Measurements from ENCODE around the gene TNFAIP8L1. TPM values are rescaled to one million over a fixed set of nuclear protein-coding genes. Genes with fewer than 3 reads are reported as not detected.
"Not testable (repeated sequence)": the region's sequence is repeated elsewhere in the genome, so short reads cannot be mapped to it uniquely, and the experiment has no call there.

The TNFAIP8L1 gene
- total RNA-seq, 1 donor from 2014 or later = 24.5 TPM

- ATAC-seq (no peak), DNase-seq (ENCODE audit: low spot score) (no peak)
Measured at GRCh38 chr19:4675346-4675745, 36.0 kb downstream of the TNFAIP8L1 start.

DNA sequence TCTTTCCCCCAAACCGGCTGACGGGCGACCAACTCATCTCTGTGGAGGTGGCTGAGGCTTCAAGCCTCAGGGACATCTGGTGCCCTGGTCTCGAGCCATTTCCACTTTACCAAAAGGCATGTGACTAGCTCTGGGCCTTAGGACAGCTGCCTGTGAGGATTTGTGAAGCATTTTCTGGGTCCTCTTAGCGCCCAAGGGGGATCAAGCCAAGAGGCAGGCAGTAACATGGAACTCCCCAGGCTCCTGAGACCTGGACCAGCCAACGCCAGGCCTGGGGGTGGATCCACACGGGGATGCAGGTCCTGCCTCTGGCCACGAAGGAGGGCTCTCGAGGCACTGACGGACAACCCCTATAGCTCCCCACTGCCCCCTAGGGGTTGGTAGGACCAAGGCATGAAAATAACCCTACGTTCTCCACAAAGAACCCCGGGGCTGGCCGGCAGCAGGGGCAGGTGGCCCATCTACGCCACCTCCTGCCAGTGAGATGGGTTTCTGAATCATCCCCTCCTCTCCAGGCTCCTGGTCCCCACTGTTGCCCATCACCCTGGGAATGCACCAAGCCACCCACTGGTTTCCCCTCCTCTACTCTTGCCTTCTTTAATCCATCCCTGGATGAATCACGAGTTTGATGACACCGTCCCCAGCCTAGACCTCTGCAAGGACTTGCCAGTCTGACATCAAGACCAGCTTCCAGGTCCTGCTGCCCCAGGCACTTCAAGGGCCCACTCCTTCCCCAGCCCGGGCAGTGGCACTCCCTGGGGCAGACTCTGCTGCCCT lies 37.8 kb downstream of the TNFAIP8L1 start:
- peak; percentile 68 for ATAC-seq
- DNase-seq (ENCODE audit: low spot score) = no peak

DNA sequence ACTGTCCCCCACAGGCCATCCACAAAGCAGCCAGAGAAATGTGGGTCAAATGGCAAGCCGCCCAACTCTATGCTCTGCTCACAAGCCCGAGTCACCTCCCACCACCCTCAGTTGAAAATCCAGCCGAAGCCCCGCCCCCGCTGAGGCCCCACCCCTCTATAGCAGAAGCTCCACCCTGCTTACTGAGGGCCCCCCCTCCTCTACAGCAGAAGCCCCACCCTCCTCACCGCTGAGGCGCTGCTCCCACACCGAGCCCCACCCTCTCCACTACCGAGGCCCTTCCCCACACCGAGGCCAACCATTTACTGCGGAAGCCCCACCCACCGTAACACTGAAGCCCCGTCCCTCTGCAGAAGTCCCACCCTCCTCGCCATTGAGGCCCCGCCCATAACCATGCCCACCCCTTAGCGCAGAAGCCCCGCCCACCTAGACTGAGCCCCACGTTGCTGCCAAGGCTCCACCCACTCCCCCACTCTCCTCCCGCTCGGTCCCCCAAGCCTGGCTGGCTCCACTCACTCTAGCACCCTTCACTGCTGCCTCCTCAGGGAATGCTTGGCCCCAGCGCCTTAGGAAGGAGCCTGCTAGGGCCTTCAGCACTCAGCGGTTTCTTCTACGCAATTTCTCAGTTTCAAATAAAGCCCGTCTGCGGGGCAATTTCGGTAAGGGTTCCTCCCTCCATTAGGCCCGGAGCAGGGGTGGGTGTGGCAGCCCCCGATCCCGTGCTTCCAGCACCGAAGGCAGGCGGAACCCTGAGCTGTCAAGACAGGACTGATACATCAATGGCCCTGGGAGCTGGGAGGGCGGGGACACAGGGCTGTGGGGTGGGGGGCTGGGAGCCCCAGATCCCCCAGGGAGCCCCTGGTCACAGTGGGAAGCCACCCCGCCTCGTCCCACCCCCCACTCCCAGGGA lies 39.8 kb downstream of the TNFAIP8L1 start:
- peak; percentile 21 for ATAC-seq
- DNase-seq (ENCODE audit: low spot score) = no peak

- DNase-seq (ENCODE audit: low spot score); ATAC-seq: not testable (repeated sequence)
Measured at GRCh38 chr19:4680021-4680420, 40.7 kb downstream of the TNFAIP8L1 start.

DNA sequence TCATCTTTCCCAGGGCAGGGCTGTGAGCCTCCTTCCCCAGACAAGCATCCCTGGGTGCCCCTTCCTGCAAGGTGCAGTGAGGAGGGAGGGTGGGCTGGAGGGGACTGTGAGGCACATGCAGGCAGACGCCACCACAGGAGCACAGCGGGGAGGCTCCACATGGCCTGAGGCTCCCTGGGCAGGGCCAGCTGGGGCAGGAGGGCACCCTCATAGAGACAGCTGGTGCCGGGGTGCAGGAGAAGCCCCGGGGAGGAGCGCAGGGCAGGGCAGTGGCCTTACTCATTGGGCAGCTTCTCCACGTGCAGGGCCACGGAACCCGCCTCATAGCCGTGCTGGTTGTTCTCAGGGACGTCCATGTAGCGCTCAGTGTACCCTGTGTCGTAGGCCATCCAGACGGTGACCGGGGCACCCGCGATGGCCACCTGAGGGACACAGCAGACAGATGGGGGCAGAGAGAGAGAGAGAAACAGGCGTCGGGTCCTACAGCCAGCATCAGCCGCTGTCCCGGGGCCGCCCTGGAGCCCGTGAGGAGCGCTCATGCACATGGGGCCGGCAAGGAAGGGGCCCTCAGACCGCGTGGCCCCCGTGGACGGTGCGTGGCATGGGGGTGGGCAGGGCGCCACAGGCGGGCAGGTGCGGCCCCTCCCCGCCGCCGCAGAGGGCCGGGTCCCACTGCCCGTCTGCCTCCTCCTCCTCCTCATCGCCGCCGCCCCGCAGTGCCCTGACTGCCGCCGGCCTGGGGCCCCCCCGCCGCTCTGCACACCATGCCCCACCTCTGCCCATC lies 43.3 kb downstream of the TNFAIP8L1 start:
- ATAC-seq (no peak), DNase-seq (ENCODE audit: low spot score) (no peak)

DNA sequence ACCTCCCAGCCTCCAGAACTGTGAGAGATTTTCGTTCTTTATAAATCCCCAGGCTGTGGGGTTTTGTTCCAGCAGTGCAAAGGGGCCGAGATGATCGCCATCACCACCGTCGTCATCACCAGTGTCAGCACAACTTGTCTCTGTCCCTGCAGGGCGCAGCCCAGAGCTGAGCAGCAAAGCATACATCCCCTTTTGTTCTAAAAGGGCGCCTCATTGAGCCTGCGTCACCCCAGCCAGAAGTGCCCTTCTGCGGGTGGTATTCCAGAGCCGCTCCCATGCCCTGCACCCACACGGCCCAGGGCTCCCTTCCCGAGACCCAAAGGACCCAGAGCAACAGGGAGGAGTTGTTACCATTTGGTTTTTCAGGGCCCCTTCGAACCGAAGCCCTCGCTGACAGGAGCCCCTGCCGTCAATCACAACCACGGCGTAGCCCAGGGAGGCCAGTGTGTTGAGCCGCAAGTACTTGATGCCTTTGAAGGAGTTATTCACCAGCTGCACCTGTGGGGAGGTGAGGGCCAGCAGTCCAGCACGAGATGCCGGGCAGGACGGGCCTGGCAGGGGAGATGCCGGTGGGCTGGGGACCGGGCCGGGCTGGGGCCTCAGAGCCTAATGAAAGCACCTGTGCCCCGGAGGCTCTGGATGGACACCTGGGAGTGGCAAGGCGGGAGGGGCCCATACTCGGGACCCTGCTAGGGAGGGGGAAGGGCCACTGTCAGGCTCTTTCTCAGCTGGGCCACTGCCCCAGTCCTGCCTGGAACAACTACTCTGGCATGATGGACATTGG lies 45.2 kb downstream of the TNFAIP8L1 start:
- no peak for DNase-seq (ENCODE audit: low spot score)
- no peak for ATAC-seq

- DNase-seq (ENCODE audit: low spot score) (no peak), ATAC-seq (no peak)
Measured at GRCh38 chr19:4686700-4687099, 47.4 kb downstream of the TNFAIP8L1 start.

DNA sequence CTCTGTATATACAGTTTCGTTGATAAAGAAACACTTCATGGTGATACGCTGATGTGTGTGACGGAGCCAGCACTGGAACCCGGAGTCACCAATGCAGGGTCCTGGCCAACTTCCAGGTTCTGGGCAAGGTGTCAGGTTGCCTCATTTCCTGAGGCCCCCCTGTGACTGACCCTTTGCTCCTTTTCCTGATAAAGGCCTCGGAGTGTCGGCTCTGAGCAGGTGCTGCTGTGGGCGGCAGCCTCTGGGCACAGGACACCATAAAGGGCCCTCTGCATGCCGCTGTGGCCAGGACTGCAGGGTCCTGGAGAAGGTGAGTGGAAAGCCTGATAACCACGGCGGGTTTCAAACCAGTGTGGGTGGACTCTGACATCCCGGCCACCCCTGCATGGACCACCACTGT lies 48.1 kb downstream of the TNFAIP8L1 start:
- DNase-seq (ENCODE audit: low spot score) (no peak), ATAC-seq (no peak)

DNA sequence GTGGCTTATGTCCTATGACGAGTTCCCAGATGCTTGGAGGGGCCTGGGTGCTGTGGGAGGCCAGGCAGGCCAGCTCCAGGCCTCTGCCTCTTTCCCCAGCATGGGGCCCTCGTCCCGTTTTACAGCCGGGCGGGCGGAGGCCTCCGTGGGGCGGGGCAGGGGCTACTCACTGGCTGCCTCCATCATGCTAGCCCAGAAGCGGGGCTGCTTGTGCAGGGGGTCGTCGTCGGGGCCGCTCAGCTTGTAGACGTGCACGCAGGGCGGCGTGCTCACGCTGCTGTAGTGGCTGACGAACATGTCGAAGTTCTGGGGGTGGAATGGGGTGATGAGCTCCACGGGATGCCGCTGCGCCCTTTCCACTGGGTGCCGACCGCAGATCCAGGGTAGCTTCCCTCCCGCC lies 49.3 kb downstream of the TNFAIP8L1 start:
- ATAC-seq (no peak), DNase-seq (ENCODE audit: low spot score) (no peak)

- DNase-seq (ENCODE audit: low spot score) (no peak), ATAC-seq (no peak)
Measured at GRCh38 chr19:4689403-4689802, 50.1 kb downstream of the TNFAIP8L1 start.

DNA sequence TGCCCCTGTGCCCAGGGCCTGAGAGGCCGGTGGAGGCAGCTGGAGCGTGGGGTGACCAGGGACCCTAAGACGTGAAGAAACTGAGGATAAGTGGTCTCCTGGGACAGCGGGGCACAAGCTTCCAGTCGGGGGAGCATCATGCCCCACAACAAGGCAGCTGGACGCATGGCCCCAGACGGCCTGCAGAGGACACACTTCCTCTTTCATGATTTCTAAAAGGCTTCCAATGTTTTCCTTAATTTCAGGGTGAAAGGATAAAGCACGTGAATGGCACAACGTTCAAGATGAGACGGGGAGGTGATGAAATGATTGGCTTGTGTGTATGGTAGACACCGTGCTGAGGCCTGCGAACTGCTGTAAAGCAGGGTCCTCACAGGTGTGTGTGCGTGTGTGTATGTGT lies 51.0 kb downstream of the TNFAIP8L1 start:
- no peak for ATAC-seq
- DNase-seq (ENCODE audit: low spot score) = no peak

- no peak for ATAC-seq
- DNase-seq (ENCODE audit: low spot score) = no peak
Measured at GRCh38 chr19:4691373-4691772, 52.1 kb downstream of the TNFAIP8L1 start.

DNA sequence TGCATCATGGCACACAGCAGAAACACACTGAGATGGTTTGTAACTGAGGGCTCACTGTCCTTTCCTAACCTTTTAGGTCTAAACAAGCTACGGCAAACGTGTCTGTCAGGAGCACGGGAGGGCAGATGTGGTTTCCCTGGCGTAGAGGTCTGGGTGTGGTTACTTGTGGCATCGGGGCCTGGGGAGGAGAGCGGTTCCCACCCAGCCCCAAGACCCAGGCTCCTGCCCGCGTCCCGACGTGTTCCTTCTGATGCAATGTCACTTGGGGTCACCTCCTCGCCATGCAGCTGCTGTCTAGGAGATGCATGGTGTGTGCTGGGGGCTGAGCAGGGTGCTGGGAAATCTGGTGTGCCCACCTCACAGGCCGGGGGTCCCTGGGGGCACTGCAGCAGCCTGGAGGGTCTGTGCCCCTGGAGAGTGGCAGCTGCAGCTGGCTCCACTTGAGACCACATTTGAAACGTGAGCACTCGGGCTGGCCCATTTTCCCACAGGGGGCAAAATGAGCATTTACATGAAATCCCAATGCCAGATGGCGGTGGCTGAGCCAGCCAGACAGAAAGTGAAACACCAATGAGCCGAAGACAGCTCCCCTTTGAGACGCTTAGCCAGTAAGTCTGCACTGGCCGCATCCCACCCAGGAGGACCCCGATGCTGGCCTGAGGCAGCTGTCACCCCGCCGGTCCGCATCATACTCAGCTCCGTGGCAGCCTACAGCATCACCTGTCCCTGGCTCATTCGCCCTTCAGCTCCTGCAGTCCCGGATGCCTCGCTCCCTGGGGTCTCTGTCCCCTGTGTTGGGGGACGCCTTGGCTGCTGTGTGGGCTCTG lies 53.1 kb downstream of the TNFAIP8L1 start:
- no peak for ATAC-seq
- DNase-seq (ENCODE audit: low spot score) = no peak

- DNase-seq (ENCODE audit: low spot score) (no peak), ATAC-seq (no peak)
Measured at GRCh38 chr19:4693078-4693350, 53.7 kb downstream of the TNFAIP8L1 start.

DNA sequence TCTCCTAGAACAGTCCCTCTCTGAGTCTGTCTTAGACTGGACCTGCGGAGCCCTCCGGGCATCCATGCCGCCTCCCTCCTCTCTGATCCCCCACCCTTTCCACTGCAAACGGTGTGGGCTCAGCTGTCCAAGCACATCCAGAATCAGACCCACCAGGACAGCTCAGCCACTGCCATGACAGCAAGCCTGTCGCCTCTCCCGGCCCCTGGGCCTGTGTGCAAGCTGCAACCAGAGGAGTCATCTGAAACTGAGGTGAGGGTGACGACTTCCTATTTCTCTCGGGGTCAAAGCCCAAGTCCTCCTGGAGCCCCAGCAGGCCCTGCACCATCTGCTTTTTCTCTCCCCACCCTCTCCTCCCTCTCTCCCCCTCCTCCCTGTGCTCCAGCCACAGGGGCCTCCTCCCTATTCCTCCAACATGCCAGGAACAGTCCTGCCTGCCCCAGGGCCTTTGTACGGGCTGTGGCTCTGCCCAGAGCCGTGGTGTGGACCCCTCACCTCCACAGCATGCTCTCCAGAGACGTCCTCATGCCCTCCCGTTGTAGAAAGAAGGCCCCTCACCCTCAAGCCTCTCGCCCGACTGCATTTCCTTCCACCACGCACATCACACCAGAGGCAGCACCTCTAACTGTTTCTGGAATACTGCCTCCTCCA lies 54.3 kb downstream of the TNFAIP8L1 start:
- ATAC-seq (no peak), DNase-seq (ENCODE audit: low spot score) (no peak)

DNA sequence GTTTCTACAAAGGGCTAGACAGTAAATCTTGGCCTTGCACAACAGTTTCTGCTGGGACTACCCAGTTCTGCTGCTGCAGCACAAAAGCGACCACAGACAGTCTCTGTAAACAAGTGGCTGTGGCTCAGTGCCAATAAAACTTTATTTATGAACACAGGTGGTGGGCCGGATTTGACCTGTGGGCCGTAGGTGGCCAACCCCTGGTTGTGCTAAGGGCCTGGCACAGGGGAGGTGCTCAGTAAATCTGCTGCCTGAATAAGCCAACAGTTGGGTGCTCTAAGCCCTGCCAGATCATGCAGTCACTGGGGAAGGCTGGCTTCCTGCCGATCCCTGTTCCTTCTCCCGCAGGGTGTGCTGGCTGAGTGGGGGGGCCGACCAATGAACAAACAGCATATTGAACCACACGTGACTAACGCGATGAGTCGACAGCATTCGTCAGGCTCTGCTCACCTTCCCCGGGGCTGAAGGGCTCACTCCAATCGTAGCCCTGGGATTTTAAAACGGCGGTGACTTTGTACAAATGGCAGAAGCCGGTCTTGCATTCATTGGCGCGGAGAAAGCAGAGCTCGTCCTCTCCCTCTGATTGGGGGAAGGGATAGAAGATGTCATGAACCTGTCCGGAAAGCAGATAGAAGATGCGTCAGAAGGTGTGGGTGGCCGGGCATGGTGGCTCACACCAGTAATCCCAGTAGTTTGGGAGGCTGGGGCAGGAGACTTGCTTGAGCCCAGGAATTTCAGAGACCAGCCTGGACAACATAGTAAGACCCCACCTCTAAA lies 55.1 kb downstream of the TNFAIP8L1 start:
- peak; percentile 76 for ATAC-seq
- DNase-seq (ENCODE audit: low spot score) = peak; percentile 97

DNA sequence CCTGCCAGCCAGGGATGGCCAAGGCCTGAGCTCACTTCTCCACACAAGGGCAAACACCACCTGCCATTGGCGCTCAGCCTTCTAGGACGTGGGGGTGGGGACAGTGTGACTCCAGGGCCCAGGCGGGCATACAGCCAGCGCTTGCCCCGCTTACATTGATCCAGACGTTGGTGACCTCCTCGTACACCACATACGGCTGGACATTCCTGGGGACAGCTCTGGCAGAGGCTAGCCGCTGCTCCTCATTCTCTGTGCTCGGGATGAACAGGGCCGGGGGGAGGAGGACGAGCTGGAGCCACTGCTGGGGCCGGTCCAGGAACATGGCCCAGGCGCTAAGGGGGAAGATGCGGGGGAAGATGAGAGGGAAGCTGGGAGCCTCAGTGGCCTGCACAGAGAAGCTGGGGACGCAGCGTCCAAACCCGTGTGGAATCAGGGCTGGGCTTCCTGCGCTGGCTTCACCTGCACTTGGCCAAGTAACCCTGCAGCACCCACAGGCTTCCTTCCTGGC lies 56.0 kb downstream of the TNFAIP8L1 start:
- peak; percentile 52 for ATAC-seq

GRCh38 chr19:4697304-4697703 lies 58.0 kb downstream of the TNFAIP8L1 start:
- ATAC-seq (peak; percentile 1), DNase-seq (ENCODE audit: low spot score) (no peak)

More for the DNA sequence above, 56.0 kb downstream of the TNFAIP8L1 start:
- DNase-seq (ENCODE audit: low spot score) = peak; percentile 86

Measured in left lobe of liver (tissue), 2 donors.